ENCODE measurements around the gene HIPK2.

GRCh38 chr7:139720186-139720585 is 57.6 kb downstream of the HIPK2 start:
- TF ChIP-seq CTCF (conservative IDR thresholded peaks at IDR 0.05; ENCODE audit: low read length) (no peak), EZH2phosphoT487 (IDR thresholded peaks at IDR 0.05; ENCODE audit: borderline replicate concordance, low read depth, low read length) (no peak)
